MM.1S (cell line): ENCODE measurements around the gene FAF1.

Source experiments
- DNase-seq: peaks from one replicate; pipeline ENCODE4 v3.0.0-alpha.2; 2015
- H2AFZ ChIP-seq: fragments of 300-600 bp; sonication (generic); 2 replicates; pipeline ENCODE4 v1.6.0; 2016; ENCODE audit warnings: antibody characterized with exemption, low read length
- H3F3A ChIP-seq: fragments of 300-600 bp; sonication (generic); 2 replicates; pipeline ENCODE4 v1.6.1; 2016; ENCODE audit warnings: mild to moderate bottlenecking, antibody characterized with exemption, low read length, moderate library complexity, mixed read lengths; ENCODE audit not compliant: insufficient read depth
- H3K27ac ChIP-seq: fragments of 300-600 bp; sonication (generic); 2 replicates; pipeline ENCODE4 v1.5.1; 2016; ENCODE audit warnings: mild to moderate bottlenecking, low read length
- H3K27me3 ChIP-seq: fragments of 300-600 bp; sonication (generic); replicated peaks from 2 replicates; pipeline ENCODE4 v1.6.0; 2016; ENCODE audit warnings: low read length; ENCODE audit not compliant: insufficient read depth
- H3K36me3 ChIP-seq: fragments of 300-600 bp; sonication (generic); replicated peaks from 2 replicates; pipeline ENCODE4 v1.6.1; 2016; ENCODE audit warnings: mild to moderate bottlenecking, low read length, mixed read lengths; ENCODE audit not compliant: insufficient read depth
- H3K4me1 ChIP-seq: fragments of 300-600 bp; sonication (generic); 2 replicates; pipeline ENCODE4 v1.6.1; 2016; ENCODE audit warnings: low read length, mixed read lengths
- H3K4me2 ChIP-seq: fragments of 300-600 bp; sonication (generic); 2 replicates; pipeline ENCODE4 v1.6.0; 2016; ENCODE audit warnings: low read depth, low read length
- H3K4me3 ChIP-seq: fragments of 300-600 bp; sonication (generic); 2 replicates; pipeline ENCODE4 v1.5.1; 2016; ENCODE audit warnings: low read length, mixed read lengths
- H3K79me2 ChIP-seq: fragments of 300-600 bp; sonication (generic); 2 replicates; pipeline ENCODE4 v1.6.1; 2016; ENCODE audit warnings: mixed run types, low read length, mixed read lengths
- H3K9ac ChIP-seq: fragments of 300-600 bp; sonication (generic); 2 replicates; pipeline ENCODE4 v1.6.1; 2016; ENCODE audit warnings: low read length, mixed read lengths
- H3K9me2 ChIP-seq: fragments of 300-600 bp; sonication (generic); replicated peaks from 2 replicates; pipeline ENCODE4 v1.6.1; 2016; ENCODE audit warnings: mild to moderate bottlenecking, low read length, mixed read lengths; ENCODE audit not compliant: insufficient read depth
- H3K9me3 ChIP-seq: fragments of 300-600 bp; sonication (generic); replicated peaks from 2 replicates; pipeline ENCODE4 v1.6.1; 2016; ENCODE audit warnings: mild to moderate bottlenecking, low read length, mixed read lengths; ENCODE audit not compliant: insufficient read depth
- H4K20me1 ChIP-seq: fragments of 300-600 bp; sonication (generic); 2 replicates; pipeline ENCODE4 v1.6.1; 2016; ENCODE audit warnings: mild to moderate bottlenecking, low read length, moderate library complexity, mixed read lengths; ENCODE audit not compliant: insufficient read depth
- CTCF ChIP-seq: fragments of 300-600 bp; sonication (generic); IDR thresholded peaks from 2 replicates; pipeline ENCODE4 v1.5.1; 2016; ENCODE audit warnings: antibody characterized with exemption, low read length, mixed read lengths
- EZH2 ChIP-seq: fragments of 300-600 bp; sonication (generic); optimal IDR thresholded peaks from 2 replicates; pipeline ENCODE3; 2017; ENCODE audit warnings: low read depth, mild to moderate bottlenecking, antibody characterized with exemption, low read length, mixed read lengths
- EZH2phosphoT487 ChIP-seq: fragments of 300-600 bp; sonication (generic); IDR thresholded peaks from 2 replicates; pipeline ENCODE4 v1.6.1; 2018; ENCODE audit warnings: antibody characterized with exemption, low read length

Gene FAF1

GRCh38 chr1:50699795-50700194, 260.3 kb downstream of the FAF1 start:
- no peak overlapping the region for H3K4me3 ChIP-seq
- TF ChIP-seq CTCF, result no peak
- TF ChIP-seq EZH2phosphoT487, result no peak
- no peak for TF ChIP-seq EZH2
- no peaks in the 10 kb centered on the region for H3K27me3 ChIP-seq

GRCh38 chr1:50697440-50698421, 262.3 kb downstream of the FAF1 start:
- Histone ChIP-seq H3K9ac (no peak overlapping the region), H3K4me2 (no peak overlapping the region), H3K4me3 (no peak overlapping the region), H3K9me3 (no peaks in the 10 kb centered on the region), H3K27ac (no peak overlapping the region), H3F3A (no peaks in the 10 kb centered on the region), H3K79me2 (no peaks in the 10 kb centered on the region), H4K20me1 (no peaks in the 10 kb centered on the region), H3K9me2 (no peaks in the 10 kb centered on the region), H3K36me3 (no peaks in the 10 kb centered on the region), H3K27me3 (no peaks in the 10 kb centered on the region), H3K4me1 (no peaks in the 10 kb centered on the region), H2AFZ (no peak overlapping the region)
- TF ChIP-seq EZH2phosphoT487 (no peak), EZH2 (no peak), CTCF (no peak)
- no peak for DNase-seq

More at GRCh38 chr1:50699795-50700194, 260.3 kb downstream of the FAF1 start:
- Histone ChIP-seq H3K79me2 (no peaks in the 10 kb centered on the region), H3K9ac (no peak overlapping the region), H3K4me2 (no peak overlapping the region), H3K4me1 (no peaks in the 10 kb centered on the region), H3F3A (no peaks in the 10 kb centered on the region), H3K9me2 (no peaks in the 10 kb centered on the region), H3K27ac (no peak overlapping the region), H3K9me3 (no peaks in the 10 kb centered on the region), H4K20me1 (no peaks in the 10 kb centered on the region), H2AFZ (no peak overlapping the region), H3K36me3 (no peaks in the 10 kb centered on the region)
- no peak for DNase-seq

GRCh38 chr1:50693829-50694228, 266.2 kb downstream of the FAF1 start:
- H3K27me3 ChIP-seq, result no peaks in the 10 kb centered on the region
- no peak overlapping the region for H2AFZ ChIP-seq
- H3K79me2 ChIP-seq, result no peaks in the 10 kb centered on the region
- H3K4me3 ChIP-seq, result no peak overlapping the region
- no peaks in the 10 kb centered on the region for H3K4me1 ChIP-seq
- no peaks in the 10 kb centered on the region for H3F3A ChIP-seq
- no peak overlapping the region for H3K9ac ChIP-seq
- no peaks in the 10 kb centered on the region for H3K36me3 ChIP-seq
- no peaks in the 10 kb centered on the region for H3K9me3 ChIP-seq
- no peak overlapping the region for H3K4me2 ChIP-seq
- H3K27ac ChIP-seq, result no peak overlapping the region
- no peaks in the 10 kb centered on the region for H3K9me2 ChIP-seq
- no peak for TF ChIP-seq EZH2phosphoT487
- TF ChIP-seq CTCF, result no peak
- TF ChIP-seq EZH2, result no peak
- no peaks in the 10 kb centered on the region for H4K20me1 ChIP-seq
- DNase-seq, result no peak
